ENCODE measurements around the gene TSPYL4.

- TF ChIP-seq CTCF (IDR thresholded peaks at IDR 0.05) = no peak
- no peak for TF ChIP-seq POLR2A (IDR thresholded peaks at IDR 0.05)
Measured at GRCh38 chr6:116266803-116267202, 12.9 kb upstream of the TSPYL4 start.
